Ammon's horn (tissue), 1 donor: ENCODE measurements around the gene APLP2.

Source experiments
- DNase-seq: peaks from one replicate; pipeline ENCODE4 v3.0.0-alpha.2; 2016; ENCODE audit warnings: low spot score

Gene APLP2

DNA sequence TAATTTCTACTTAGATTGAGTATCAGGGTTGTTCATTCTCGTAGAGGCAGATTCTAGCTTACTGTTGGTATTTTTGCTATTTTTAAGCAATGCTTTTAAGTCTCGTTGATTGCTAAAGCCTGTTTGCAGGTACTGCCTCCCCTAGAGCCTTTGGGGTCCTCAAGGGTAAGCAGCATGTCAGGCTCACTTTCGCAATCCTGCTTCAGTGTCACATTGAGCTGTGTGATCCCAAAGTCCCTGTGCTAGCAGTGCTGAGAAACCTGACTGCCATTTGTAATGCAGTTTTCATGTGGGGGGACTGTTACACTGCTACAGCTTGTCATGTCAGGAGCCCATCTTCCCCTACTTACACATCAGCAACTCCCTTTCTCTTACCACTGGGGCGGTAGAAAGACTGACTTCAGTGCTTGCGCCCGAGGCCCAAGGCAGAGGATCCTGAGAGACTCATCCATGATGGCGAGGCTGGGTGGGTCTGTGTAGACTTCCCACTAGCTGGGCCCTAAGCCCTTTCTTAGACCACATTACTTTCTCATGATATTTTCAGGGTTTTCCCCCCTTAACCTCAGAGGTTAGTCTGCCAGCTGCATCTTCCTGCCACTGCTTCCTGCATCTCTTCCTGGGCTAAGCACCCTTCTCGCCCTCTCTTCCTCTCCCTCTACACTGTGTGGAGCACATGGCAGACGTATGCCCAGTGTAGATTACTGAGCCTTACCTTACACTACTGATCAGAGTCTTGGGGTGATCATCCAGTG, 49.1 kb downstream of the APLP2 start:
- no peak for DNase-seq

DNA sequence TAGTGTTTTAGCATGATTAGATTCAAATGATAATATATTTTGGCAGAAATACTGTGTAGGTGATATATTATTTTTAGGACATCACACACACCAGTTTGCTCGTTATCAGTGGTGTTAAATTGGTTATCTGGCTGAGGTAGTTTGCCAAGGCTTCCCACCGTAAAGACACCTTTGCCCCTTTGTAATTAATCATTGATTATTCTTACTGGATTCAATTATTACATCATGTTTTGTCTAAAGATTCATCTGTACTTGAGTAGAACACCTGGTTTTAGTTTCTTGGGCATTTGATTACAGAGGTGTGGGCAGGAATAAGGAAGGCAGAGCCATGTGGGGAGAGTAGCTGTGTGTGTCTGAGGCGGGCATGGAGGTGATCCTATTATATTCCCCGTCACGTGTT, 50.4 kb downstream of the APLP2 start:
- DNase-seq = no peak

DNA sequence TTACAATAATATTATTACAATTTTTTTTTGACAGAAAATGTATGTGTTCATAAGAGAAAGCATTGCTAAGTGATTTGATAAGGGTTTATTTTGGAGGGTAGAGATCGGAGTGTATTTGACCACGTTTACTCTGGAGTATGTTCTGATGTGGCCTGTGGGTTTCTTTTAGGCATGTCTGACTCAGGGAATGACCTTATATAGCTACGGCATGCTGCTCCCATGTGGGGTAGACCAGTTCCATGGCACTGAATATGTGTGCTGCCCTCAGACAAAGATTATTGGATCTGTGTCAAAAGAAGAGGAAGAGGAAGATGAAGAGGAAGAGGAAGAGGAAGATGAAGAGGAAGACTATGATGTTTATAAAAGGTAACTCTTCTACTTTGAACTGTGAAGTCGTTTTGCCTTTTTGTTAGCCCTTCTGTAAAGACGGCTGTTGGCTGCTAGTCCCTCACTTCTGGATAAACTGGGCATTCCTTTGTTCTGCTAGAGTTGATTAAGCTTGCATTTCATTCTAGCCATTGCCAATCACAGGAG, 51.8 kb downstream of the APLP2 start:
- no peak for DNase-seq

DNA sequence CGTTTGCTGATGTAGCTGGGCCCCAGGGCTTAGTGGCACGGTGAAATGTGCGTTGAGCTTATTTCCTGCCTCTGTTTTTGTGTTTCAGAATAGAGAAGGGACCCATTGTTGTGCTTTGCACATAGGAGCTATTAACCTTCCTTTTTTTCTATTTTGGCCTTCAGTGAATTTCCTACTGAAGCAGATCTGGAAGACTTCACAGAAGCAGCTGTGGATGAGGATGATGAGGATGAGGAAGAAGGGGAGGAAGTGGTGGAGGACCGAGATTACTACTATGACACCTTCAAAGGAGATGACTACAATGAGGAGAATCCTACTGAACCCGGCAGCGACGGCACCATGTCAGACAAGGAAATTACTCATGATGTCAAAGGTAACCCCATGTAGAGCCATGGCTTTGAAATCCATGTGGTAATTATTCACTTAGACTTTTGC, 52.5 kb downstream of the APLP2 start:
- no peak for DNase-seq

DNA sequence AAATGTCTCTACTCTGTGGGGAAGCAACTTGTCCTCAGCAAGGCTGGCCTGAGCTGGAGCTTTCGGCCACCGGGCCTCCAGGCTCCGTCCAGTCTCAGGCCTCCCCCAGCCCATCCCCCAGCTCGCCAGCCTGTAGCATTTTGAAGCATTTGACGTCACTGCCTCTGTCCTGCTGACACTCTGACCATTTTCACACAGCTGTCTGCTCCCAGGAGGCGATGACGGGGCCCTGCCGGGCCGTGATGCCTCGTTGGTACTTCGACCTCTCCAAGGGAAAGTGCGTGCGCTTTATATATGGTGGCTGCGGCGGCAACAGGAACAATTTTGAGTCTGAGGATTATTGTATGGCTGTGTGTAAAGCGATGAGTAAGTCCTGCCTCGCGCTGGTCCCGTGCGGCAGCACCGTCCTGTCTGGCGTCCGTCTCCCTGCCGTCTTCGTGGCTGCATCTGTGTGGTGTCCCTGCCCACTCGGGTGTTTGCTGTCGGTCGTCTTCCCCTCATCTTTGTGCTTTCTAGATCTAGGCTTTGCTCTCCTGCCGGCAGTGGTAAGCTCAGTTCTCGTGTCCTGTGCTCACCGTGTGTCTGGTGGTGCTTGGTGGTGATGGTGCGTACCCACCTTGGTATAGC, 53.8 kb downstream of the APLP2 start:
- no peak for DNase-seq

DNA sequence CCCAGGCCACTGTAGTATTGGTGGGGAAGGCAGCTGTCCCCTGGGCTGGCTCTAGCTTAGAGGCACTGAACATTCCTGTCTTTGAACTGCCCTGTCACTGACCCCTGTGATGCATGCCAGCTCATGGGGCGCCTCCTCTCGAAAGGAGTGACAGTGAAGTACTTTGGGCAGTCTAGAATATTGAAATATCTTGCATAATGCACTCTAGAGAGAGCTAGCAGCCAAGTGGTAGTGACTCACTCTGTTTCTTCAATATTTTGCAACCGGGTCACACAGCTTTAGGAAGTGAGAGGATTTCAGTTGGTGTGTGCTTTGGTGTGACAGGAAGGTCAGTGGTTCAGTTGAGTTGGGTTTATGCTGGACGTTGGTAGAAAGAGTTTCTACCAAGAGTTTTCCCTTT, 54.4 kb downstream of the APLP2 start:
- peak; percentile 54 for DNase-seq

DNA sequence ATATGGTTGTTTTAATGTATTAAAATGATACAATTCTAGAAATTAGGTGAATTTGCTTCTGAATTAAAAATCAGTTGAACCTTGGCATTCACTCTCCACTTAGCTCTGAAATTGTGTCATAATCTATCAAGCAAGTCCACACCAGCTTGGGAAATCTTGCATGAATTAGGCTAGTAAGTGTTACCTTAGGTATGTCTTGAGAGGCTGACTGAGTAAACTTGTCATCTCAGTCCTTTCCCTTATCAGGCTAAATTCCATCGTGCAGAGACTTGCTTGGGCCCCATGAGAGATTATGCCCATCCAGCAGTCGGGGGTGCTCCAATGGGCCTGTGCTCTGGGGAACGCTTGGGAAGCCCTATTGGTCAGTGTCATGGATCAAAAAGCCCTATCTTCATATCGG, 55.9 kb downstream of the APLP2 start:
- no peak for DNase-seq

DNA sequence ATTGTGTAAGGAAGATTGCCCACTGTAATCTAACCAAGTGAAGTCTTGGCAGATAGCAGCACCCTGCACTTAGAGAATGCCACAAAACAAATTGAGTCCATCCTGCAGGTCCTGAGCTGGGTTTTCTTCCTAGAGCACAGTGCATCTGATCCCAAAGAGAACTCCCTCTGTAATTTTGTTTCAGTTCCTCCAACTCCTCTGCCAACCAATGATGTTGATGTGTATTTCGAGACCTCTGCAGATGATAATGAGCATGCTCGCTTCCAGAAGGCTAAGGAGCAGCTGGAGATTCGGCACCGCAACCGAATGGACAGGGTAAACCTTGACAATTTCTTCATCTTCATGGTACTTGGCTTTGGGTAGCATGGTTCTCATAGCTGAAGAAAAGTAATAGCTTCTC, 56.8 kb downstream of the APLP2 start:
- no peak for DNase-seq

DNA sequence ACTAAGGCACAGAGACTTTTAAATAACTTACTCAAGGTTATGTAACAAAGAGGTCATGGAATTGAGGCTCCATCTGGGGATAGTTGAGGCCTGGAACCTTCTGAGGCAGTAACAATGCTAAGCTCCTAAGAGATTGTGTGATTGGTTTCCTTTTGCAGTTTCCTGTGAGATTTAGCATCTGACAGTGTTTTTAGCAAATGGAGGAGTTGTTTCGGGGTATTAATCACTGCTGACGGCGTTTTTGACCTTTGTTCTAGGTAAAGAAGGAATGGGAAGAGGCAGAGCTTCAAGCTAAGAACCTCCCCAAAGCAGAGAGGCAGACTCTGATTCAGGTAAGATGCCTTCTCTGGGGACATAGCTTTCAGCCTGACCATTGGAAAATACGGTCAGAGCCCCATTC, 57.8 kb downstream of the APLP2 start:
- no peak for DNase-seq

DNA sequence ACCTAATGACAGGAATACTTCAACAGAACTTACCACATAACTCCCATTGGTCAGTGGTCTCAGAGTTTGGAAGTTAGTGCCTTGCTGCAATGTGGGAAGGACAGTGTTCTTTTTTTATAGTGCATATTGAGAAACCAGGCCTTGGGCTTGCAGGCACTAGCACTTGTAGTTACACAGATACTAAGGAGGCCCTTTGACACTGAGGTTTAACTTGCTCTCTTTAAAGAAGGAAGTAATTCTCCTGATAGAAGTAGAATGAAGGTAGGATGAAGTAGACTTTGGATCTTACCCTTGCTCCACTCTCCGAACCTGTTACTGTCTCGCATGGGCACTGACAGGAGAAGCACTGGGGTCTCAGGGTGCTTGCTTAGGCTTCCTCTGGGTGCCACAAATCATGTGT, 58.9 kb downstream of the APLP2 start:
- no peak for DNase-seq

DNA sequence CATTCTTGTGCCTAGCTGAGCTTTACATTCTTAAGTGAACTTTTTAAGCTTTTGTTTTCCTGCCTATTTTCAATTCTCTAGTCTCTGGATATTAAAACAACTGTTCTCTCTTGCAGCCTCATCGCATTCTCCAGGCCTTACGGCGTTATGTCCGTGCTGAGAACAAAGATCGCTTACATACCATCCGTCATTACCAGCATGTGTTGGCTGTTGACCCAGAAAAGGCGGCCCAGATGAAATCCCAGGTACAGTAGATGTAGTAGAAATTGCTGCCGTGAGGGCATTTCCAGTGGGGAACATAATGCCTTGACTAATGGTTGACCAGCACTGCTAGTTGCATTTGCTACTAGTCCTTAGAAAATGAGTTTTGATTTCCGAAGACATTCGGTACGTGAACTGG, 60.2 kb downstream of the APLP2 start:
- no peak for DNase-seq

DNA sequence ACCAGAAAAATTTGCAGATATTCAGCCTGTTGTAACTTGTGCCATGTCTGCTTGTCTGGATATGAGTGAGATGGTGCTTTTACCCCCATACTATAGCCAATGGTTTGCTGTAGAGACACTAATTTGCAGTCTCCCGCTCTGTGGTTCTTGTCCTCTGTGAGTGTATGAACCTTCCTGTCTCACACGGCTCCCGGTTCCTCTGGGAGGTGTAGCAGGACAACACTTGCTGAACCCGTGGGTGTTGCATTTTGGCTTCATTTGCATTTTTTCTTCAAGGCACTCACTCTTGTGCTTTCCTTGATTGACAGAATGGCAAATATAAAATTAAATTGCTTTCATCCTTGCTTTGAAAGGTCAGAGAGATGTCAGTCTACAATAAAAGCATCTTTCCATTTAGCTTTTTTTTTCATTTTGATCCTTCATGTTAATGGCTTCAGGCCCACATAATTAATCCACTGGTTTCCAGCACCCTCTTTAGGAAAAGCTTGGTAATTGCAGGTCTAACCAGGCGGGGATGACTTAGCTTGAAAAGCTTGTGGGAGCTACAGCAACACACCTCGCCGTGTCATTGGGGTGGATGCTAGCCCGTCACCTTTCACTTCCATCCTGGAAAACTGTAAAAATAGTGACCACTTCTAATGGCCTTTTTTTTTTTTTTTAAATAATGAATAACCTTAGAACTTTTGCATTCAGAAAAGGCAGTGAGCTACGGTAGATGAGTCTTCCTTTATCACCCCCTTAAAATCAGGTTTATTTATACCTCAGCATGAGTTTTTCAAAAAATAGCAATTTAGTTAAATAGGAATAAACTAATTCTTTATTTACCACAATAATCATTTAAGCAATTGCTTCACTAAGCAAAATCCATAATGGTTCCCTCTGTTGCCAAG, 62.5 kb downstream of the APLP2 start:
- no peak for DNase-seq

DNA sequence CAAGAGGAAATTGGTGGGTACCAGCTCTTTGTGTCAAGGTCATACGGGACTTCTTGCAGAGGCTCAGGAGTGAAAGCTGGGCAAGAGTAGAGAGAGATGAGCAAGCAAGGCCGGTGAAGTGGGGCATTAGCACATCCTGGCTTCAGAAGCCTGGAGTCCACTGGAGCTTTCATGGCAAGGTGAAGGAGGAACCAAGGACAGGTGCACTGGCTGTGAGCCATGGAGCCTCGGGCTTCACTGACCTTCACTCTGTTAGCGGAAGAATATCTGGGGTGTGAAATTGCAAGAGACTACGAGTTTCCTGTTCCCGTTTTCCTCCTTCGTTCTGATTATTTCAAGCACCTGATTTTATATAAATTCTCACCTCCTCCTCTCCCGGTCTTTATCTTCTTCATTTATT, 64.0 kb downstream of the APLP2 start:
- no peak for DNase-seq

DNA sequence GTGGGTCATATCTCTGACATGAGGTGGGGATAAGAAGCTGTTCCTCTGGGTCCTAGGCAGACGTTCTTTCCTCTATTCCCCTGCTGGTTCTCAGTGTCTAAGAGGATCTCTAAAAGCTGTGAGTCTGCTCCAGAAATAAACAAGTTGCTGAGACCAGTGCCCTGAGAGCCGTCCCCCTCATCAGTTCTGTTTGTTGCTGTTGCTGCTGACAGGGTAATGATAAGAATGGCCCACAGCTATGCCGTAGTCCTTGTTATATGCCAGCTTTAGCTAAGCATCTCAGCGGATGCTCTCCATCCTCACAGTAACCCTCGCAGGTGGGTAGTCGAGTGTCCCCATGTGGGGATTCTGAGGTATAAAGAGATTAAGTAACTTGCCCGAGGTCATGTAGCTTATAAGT, 66.4 kb downstream of the APLP2 start:
- no peak for DNase-seq

DNA sequence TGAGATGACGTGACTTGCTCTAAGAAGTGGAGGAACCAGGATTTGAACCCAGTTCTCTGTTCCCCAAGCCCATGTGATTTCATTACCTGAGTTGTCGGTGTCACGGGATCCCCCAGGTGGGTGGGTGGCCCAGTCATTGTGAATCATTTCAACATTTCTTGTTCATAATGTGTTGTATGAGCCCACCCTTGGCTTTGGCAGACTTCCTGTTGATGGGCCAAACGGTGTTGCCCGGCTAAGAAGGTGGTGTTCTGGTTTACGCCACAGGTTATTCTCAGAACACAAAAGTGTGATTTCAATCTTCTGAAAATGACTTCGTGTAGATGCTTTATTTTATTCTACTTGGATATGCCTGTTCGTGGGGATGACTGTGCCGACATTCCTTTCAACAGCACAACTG, 68.3 kb downstream of the APLP2 start:
- no peak for DNase-seq

DNA sequence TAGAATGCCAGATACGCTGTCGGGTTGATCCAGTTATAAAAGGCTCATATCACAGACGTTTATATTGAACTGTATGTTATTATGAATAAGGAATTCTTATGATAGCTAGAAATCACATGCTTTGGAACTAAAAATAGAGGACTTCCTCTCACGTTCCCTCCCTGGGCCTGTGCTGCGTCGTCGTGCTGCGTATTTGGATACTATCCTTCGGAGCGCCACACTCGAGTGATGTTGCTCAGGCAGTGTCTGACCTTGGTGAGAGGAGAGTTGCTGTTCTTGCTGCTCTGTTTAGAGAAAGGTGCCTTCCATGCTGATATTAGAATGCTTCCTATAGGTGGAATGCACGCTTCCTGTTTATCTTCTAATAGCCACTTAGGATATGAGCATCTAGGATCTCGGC, 69.7 kb downstream of the APLP2 start:
- DNase-seq = no peak

DNA sequence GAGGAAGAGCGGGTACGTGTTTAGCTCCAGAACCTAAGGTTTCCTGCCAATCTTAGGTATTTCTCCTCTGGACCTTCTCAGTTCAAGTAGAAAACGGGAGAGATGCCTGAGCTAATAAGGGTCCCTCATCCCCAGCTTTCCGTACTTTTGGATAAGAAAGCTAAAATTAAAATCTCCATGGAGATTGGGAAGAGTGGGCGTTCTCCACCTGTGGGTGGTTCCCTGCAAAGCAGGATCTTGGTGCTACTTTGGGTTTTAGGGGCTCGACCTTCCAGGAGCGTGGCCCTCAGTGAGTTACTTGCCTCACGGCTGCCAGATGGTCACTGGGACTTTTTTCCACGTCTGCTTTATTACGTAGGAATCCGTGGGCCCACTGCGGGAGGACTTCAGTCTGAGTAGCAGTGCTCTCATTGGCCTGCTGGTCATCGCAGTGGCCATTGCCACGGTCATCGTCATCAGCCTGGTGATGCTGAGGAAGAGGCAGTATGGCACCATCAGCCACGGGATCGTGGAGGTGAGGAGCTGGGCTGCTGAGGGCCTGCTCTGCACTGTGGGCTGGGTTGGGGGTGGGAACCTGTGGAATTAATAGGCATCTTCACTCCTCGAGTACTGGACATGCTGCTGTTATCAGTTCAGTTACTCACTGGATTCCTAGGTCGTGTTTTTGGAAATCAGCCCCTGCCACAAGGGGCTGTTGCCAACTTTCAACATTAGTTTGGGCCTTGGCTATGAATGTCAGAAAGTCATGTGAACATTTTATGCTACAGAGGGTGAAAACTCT, 72.1 kb downstream of the APLP2 start:
- no peak for DNase-seq

DNA sequence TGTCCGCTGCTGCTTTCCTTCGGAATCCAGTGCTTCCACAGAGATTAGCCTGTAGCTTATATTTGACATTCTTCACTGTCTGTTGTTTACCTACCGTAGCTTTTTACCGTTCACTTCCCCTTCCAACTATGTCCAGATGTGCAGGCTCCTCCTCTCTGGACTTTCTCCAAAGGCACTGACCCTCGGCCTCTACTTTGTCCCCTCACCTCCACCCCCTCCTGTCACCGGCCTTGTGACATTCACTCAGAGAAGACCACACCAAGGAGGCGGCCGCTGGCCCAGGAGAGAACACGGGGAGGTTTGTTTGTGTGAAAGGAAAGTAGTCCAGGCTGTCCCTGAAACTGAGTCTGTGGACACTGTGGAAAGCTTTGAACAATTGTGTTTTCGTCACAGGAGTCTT, 74.4 kb downstream of the APLP2 start:
- DNase-seq = no peak

DNA sequence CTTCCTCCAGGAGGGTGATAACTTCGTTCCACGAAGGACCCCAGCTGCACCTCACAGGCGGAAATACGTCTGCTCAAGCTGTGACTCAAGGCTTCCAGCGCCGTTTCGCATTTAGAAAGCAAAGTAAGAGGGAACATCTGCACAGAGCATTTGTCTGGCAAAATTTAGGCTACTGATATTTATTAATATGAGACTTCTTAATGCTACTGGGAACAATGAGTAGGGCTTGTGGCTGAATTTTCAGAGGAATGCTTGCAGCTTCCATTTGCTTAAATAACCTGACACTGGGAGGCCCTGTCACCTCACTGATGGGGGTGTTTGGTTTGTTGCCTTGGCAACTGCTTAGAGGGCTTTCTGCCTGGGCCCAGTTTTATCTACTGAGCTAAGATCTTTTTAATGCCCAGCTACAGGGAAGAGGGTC, 75.2 kb downstream of the APLP2 start:
- DNase-seq = no peak

DNA sequence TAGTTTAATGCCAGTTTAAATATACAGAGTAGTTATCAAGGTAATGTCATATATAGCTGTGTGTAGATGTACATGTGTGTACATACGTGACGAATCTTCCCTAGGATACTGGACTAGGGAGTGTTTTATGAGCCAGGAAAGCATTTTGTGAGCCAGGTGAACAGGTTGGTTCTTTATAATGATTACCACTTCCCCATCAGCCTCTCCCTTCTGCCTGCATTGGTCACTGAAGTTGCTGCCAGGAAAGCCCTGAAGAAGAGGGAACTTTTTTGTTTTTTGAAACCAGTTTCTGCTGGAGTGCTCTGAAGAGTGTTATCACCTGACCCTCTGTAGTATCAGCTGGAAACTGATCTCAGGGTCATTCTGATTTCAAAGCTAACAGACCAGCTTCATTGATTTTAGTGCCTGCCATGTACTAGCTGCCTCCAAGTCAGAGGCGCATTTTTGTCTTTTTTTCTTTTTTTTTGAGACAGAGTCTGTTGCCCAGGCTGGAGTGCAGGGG, 75.7 kb downstream of the APLP2 start:
- DNase-seq = no peak

DNA sequence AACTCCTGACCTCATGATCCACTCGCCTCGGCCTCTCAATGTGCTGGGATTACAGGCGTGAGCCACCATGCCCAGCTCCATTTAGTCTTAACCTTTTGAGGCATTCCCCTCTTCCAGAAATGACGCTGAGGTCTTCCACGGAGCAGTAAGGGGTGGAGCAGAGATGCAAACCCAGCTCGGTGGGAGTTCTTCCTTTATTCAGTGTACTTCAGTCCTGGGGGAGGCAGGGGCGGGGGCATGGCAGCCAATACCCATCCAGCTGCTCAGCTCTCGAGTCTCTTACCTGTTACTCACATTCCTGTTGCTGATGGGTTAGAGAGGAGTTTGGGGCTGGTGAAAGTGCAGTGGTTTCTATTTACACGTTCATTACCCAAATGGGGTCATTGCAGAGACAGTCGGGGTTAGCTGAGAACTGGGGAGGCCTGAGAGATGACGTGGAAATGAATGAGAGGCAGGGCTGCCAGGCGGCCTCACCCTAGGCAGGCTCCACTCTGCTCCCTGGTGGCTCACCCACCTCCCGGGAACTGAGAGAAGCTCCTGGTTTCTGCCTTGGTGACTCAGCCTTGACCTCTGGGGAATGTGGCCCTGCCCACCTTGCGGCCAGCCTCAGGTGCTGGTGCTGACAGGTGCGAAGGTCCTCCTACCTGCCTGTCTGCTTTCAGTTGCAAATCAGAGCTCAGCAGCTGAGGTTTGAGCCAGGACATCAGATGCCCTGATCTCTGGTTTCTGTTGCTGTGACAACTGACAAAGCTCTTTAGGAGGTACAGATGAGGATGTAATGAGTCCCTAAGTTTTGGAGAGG, 76.5 kb downstream of the APLP2 start:
- DNase-seq = no peak
